Measurements from ENCODE around the gene KIF5C.

Gene KIF5C

GRCh38 chr2:149008381-149008780, 133.4 kb downstream of the KIF5C start:
- TF ChIP-seq CTCF (IDR thresholded peaks at IDR 0.05; ENCODE audit: low read depth, low read length), result no peak
- no peak for DNase-seq (ENCODE audit: extremely low read depth, low read depth)

- DNase-seq (ENCODE audit: extremely low read depth, low read depth), result no peak
- no peak for TF ChIP-seq CTCF (IDR thresholded peaks at IDR 0.05; ENCODE audit: low read depth, low read length)
These were observed 134.8 kb downstream of the KIF5C start for GRCh38 chr2:149009576-149010461.

- no peak for TF ChIP-seq CTCF (IDR thresholded peaks at IDR 0.05; ENCODE audit: low read depth, low read length)
- DNase-seq (ENCODE audit: extremely low read depth, low read depth), result no peak
These were observed 137.5 kb downstream of the KIF5C start for GRCh38 chr2:149012545-149012944.

DNA sequence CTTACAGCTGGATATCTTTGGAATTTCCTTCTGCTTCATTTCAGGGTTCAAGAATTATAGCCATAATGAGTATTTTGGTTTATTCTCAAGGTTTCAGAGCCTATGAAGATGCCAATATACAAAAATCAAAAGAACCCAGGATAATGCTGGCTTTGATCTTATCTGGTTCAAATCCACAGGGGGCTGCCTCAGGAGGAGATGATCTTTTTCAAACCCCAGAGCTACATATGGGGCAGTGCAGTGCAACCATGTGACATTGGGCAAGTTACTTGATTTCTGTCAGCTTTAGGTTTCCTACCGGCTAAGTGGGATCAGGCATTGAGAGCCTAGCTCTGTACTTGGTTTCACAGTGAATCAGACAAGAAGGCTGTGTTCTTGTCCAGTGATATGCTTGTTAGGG, 140.5 kb downstream of the KIF5C start:
- DNase-seq (ENCODE audit: extremely low read depth, low read depth), result no peak
- TF ChIP-seq CTCF (IDR thresholded peaks at IDR 0.05; ENCODE audit: low read depth, low read length), result no peak

DNA sequence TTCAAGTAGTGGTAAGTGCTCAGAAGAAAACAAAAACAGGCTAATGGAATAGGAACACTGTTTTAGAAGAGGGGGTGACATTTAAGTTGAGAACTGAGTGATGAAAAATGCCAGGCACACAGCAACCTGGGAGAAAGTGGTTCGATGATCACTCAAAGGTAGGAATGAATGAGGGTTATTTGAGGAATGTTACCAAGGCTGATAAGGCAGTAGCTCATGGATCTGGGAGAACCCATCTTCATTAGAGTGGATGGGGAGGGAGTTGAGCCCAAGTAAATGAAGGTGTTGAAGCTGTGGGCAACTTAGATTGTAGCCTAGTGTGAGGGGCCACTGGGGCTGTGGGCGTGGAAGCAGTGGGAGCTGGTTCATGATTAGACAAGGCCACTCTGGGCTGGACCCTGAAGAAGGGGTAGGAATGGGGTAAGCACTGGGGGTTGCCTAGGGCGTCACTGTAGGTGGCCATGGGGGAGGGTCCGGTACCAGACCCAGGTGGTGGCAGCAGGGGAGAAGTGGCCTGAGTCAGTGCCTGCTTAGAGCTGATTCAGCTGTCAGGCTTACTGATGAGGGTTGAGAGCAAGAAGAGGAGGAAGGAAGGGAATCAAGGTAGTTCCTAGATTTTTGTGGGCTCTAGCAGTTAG, 141.0 kb downstream of the KIF5C start:
- no peak for TF ChIP-seq CTCF (IDR thresholded peaks at IDR 0.05; ENCODE audit: low read depth, low read length)

DNA sequence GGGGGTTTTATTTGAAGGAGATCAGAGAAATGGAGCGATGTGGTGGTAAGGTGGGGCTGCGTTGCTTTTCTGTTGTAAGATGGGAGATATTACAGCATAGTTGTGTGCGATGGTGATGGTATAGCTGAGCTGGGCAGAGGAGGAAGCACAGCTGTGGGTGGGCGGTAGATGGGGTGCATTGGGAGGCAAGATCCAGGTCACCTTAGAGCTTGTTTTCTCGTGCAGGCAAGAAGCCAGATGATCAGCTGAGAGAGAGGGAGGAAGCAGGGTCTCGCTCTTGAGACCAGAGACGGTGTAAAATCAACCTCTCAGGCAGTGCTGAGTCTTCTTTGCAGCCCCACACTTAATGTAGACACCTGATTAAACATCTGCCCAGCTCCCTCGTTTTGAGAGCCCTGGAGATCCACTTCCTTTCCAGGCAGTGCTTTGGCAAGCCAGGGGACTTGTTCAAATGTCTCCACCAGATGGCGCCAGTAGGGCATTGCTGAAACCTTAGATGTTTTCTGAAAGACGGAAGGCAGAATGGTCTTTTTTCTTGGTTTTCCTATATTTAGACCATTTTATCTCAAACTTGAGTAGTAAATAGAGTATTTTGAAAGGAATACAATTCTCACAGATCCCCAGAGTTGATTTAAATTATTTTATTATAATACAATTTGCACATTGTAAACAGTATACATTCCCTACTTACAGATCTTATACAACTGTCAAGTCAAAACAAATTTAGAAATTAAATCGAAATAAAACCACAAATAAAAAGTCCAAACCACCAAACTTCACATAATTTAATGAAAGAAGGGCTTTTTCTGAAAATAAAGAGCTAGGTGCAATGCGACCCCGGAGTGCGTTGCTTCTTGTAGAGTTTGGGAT, 142.3 kb downstream of the KIF5C start:
- peak; percentile 51 for DNase-seq (ENCODE audit: extremely low read depth, low read depth)
- TF ChIP-seq CTCF (IDR thresholded peaks at IDR 0.05; ENCODE audit: low read depth, low read length), result peak; percentile 86

More for the DNA sequence above, 141.0 kb downstream of the KIF5C start:
- no peak for DNase-seq (ENCODE audit: extremely low read depth, low read depth)

Data from AG09319 (cell line).